ENCODE measurements around the gene SDK1. TPM values are rescaled to one million over a fixed set of nuclear protein-coding genes. Genes with fewer than 3 reads are reported as not detected.

The SDK1 gene
- total RNA-seq, 1 experiment from 2014 or later = 20.0 TPM

DNA sequence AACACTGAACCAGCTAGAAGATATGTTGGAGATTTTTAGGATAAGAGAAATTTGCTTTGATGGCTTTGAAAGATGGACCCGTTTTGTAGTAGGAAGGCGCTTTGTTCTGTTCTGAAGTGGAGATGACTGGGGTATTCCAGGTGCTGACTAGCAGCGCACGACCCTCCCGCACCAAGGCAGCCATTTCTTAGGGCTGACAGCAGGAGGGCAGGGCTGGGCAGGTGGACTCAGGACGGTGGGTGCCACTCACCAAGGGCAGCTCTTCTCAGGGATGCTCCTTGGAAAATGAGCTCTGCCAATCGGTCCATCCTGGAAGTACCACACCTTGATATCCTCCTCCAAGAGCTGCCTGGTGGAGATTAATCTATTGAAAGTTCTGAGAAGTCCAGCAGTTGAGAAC is 917.4 kb downstream of the SDK1 start:
- H3K4me3 Mint-ChIP-seq (ENCODE audit: low read depth, unreplicated experiment) = no peak overlapping the region
- H3K9me3 Mint-ChIP-seq (ENCODE audit: low read depth, unreplicated experiment) = no peaks in the 10 kb centered on the region
- intact Hi-C loops (cut with micrococcal nuclease; ENCODE audit: unreplicated experiment) = no loop called here
- H3K36me3 Mint-ChIP-seq (ENCODE audit: insufficient read depth, unreplicated experiment) = peaks cover 12% of the 10 kb centered on the region
- no TSS peak for BruUV-seq (replicated peaks)
- DNase-seq = no peak
- H3K27ac Mint-ChIP-seq (ENCODE audit: unreplicated experiment) = no peak overlapping the region
- H3K4me1 Mint-ChIP-seq (ENCODE audit: low read depth, unreplicated experiment) = no peaks in the 10 kb centered on the region
- TF ChIP-seq, protein P1, sequence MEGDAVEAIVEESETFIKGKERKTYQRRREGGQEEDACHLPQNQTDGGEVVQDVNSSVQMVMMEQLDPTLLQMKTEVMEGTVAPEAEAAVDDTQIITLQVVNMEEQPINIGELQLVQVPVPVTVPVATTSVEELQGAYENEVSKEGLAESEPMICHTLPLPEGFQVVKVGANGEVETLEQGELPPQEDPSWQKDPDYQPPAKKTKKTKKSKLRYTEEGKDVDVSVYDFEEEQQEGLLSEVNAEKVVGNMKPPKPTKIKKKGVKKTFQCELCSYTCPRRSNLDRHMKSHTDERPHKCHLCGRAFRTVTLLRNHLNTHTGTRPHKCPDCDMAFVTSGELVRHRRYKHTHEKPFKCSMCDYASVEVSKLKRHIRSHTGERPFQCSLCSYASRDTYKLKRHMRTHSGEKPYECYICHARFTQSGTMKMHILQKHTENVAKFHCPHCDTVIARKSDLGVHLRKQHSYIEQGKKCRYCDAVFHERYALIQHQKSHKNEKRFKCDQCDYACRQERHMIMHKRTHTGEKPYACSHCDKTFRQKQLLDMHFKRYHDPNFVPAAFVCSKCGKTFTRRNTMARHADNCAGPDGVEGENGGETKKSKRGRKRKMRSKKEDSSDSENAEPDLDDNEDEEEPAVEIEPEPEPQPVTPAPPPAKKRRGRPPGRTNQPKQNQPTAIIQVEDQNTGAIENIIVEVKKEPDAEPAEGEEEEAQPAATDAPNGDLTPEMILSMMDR (IDR thresholded peaks at IDR 0.05; ENCODE audit: unreplicated experiment) = no peak
- H3K27me3 Mint-ChIP-seq (ENCODE audit: unreplicated experiment) = no peaks in the 10 kb centered on the region
- CTCF ChIA-PET = interaction anchor here (0.8 kb wide), 1 partner anchor 16 kb away, joined by 3 read pairs; no protein-coding TSS in a partner anchor

DNA sequence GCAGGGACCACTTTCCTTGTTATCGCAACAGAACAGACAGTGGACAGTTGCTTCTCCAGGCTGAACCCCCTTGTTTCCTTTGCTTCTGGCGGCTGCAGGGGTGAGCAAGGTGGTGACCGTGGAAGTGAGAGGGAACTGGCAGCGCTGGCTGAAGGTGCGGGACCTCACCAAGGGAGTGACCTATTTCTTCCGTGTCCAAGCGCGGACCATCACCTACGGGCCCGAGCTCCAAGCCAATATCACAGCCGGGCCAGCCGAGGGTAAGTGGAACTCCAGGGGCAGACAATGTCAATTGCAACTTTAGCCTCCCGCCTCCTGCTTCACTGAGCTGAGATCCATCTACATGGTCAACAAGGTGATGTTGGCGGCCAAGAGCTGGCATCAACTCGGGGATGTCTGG is 919.0 kb downstream of the SDK1 start:
- no peak for DNase-seq
- no TSS peak for BruUV-seq (replicated peaks)
- no peaks in the 10 kb centered on the region for H3K9me3 Mint-ChIP-seq (ENCODE audit: low read depth, unreplicated experiment)
- TF ChIP-seq, protein P1 (IDR thresholded peaks at IDR 0.05; ENCODE audit: unreplicated experiment) = no peak
- no peak overlapping the region for H3K4me3 Mint-ChIP-seq (ENCODE audit: low read depth, unreplicated experiment)
- H3K27ac Mint-ChIP-seq (ENCODE audit: unreplicated experiment) = no peak overlapping the region
- peaks cover 12% of the 10 kb centered on the region for H3K36me3 Mint-ChIP-seq (ENCODE audit: insufficient read depth, unreplicated experiment)
- CTCF ChIA-PET = no interaction called here
- H3K27me3 Mint-ChIP-seq (ENCODE audit: unreplicated experiment) = no peaks in the 10 kb centered on the region
- intact Hi-C loops (cut with micrococcal nuclease; ENCODE audit: unreplicated experiment) = no loop called here
- no peaks in the 10 kb centered on the region for H3K4me1 Mint-ChIP-seq (ENCODE audit: low read depth, unreplicated experiment)

DNA sequence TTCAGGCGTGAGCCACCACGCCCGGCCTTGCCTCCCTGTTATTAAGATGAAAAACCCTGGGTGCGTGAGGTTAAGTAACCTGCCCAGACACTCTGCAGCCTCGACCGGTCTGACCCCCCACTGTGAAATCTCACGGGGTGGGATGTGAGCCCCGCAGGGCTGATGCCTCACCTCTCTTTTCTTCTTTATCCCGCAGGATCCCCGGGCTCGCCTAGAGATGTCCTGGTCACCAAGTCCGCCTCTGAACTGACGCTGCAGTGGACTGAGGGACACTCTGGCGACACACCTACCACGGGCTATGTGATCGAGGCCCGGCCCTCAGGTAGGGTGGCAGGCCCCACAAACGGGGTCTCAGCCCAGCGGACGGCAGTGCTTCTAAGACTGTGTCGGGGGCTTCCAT is 920.0 kb downstream of the SDK1 start:
- Mint-ChIP-seq H3K4me1 (ENCODE audit: low read depth, unreplicated experiment) (no peaks in the 10 kb centered on the region), H3K27ac (ENCODE audit: unreplicated experiment) (no peak overlapping the region), H3K4me3 (ENCODE audit: low read depth, unreplicated experiment) (no peak overlapping the region), H3K36me3 (ENCODE audit: insufficient read depth, unreplicated experiment) (peaks cover 10% of the 10 kb centered on the region), H3K9me3 (ENCODE audit: low read depth, unreplicated experiment) (no peaks in the 10 kb centered on the region), H3K27me3 (ENCODE audit: unreplicated experiment) (no peaks in the 10 kb centered on the region)
- TF ChIP-seq, protein P1 (IDR thresholded peaks at IDR 0.05; ENCODE audit: unreplicated experiment) = no peak
- DNase-seq = no peak
- BruUV-seq (replicated peaks) = no TSS peak
- CTCF ChIA-PET = no interaction called here
- intact Hi-C loops (cut with micrococcal nuclease; ENCODE audit: unreplicated experiment) = no loop called here

DNA sequence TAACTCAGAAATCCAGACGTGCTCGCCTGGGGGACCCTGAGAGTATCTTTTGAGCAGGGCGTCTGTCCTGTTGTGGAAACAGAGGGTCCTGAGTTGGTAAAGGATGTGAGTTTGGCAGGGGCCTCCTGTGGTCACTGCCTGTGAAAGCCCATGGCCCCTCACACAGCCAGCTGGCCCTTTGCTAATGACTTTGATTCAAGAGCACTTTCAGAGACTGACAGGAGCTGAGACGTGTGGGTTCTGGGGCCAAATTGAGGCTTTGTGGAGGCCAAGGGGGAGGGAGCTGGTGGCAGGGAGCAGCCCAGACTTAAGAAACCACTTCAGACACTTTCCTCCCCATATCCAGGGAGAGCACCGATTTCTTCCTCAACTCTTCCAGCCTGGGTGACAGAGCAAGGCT is 921.6 kb downstream of the SDK1 start:
- Mint-ChIP-seq H3K36me3 (ENCODE audit: insufficient read depth, unreplicated experiment) (peaks cover 3% of the 10 kb centered on the region), H3K4me3 (ENCODE audit: low read depth, unreplicated experiment) (no peak overlapping the region), H3K4me1 (ENCODE audit: low read depth, unreplicated experiment) (no peaks in the 10 kb centered on the region), H3K27ac (ENCODE audit: unreplicated experiment) (no peak overlapping the region), H3K27me3 (ENCODE audit: unreplicated experiment) (no peaks in the 10 kb centered on the region), H3K9me3 (ENCODE audit: low read depth, unreplicated experiment) (no peaks in the 10 kb centered on the region)
- no peak for DNase-seq
- intact Hi-C loops (cut with micrococcal nuclease; ENCODE audit: unreplicated experiment) = no loop called here
- TF ChIP-seq, protein P1 (IDR thresholded peaks at IDR 0.05; ENCODE audit: unreplicated experiment) = no peak
- no TSS peak for BruUV-seq (replicated peaks)
- CTCF ChIA-PET = interaction anchor here (0.6 to 0.7 kb wide), 3 partner anchors 9 to 603 kb away, joined by 3 to 4 read pairs (median 4); no protein-coding TSS in a partner anchor
